Endometrial microvascular endothelial cells (primary cell): ENCODE data around the gene SBF1. TPM values are rescaled to one million over a fixed set of nuclear protein-coding genes. Genes with fewer than 3 reads are reported as not detected.

Experiments used
- in situ Hi-C: cut with HindIII; loops from 2 replicates; pipeline ENCODE4 v1.10.0; 2017; ENCODE audit warnings: low sequenced_read_pairs, low pct_unique_long_range_greater_than_20kb; ENCODE audit errors: inconsistent ontology term
- total RNA-seq: library from RNA; depleted of rRNA; stranded (reverse); fragments of >200 nt; gene quantifications from one replicate; pipeline ENCODE4 v1.2.3, GENCODE V29; 2015; ENCODE audit errors: inconsistent ontology term

SBF1 gene
- total RNA-seq, 1 donor from 2014 or later: 53.1 TPM

GRCh38 chr22:50486561-50487289, 11.9 kb upstream of the SBF1 start, which contains the start of gene MIOX:
MIOX (plus strand) TSS chr22:50486859; CDS start chr22:50486898, 39 bp downstream.
- in situ Hi-C loops: no loop called here

GRCh38 chr22:50485221-50486131, 10.6 kb upstream of the SBF1 start:
- in situ Hi-C loops: no loop called here

- in situ Hi-C loops: no loop called here
Measured at GRCh38 chr22:50483977-50484853, 9.4 kb upstream of the SBF1 start.

GRCh38 chr22:50483556-50483955, 8.7 kb upstream of the SBF1 start:
- in situ Hi-C loops: no loop called here

- in situ Hi-C loops: no loop called here
Measured at GRCh38 chr22:50483106-50483505, 8.3 kb upstream of the SBF1 start.

- in situ Hi-C loops: no loop called here
Measured at GRCh38 chr22:50482107-50483074, 7.6 kb upstream of the SBF1 start.

GRCh38 chr22:50481440-50482106, 6.7 kb upstream of the SBF1 start, which contains the start of gene ADM2:
ADM2 (plus strand) TSS chr22:50481543; CDS start chr22:50481848, 305 bp downstream.
- in situ Hi-C loops: no loop called here

- in situ Hi-C loops: no loop called here
Measured at GRCh38 chr22:50481045-50481439, 6.2 kb upstream of the SBF1 start.

- in situ Hi-C loops: no loop called here
Measured at GRCh38 chr22:50479721-50480120, 4.9 kb upstream of the SBF1 start.

- in situ Hi-C loops: no loop called here
Measured at GRCh38 chr22:50477923-50478322, 3.1 kb upstream of the SBF1 start.

GRCh38 chr22:50476868-50477267, 2.0 kb upstream of the SBF1 start:
- in situ Hi-C loops: no loop called here

- in situ Hi-C loops: no loop called here
Measured at GRCh38 chr22:50475652-50476002, 792 bp upstream of the SBF1 start.

GRCh38 chr22:50473855-50474671, 772 bp downstream of the SBF1 start:
- in situ Hi-C loops: no loop called here

GRCh38 chr22:50473088-50473487, 1.7 kb downstream of the SBF1 start:
- in situ Hi-C loops: no loop called here

- in situ Hi-C loops: no loop called here
Measured at GRCh38 chr22:50471962-50472361, 2.9 kb downstream of the SBF1 start.

- in situ Hi-C loops: no loop called here
Measured at GRCh38 chr22:50471197-50471847, 3.5 kb downstream of the SBF1 start.
